Cardiac fibroblast (primary cell): ENCODE measurements around the gene DRGX.

Experiments
- DNase-seq, 2 donors: peaks; one replicate each; pipeline versions ENCODE4 v3.0.0 to v3.0.0-alpha.2; 2010; ENCODE audit warnings: low read depth in 2 of 2
- H3K4me3 ChIP-seq, 2 donors: replicated peaks in 1 of 2; 1 replicate in 1 of 2; 2 replicates in 1 of 2; pipeline ENCODE4 v1.5.1; 2011; ENCODE audit warnings: low read depth in 2 of 2, low read length in 2 of 2, mild to moderate bottlenecking in 2 of 2, moderate library complexity in 1 of 2
- TF ChIP-seq, protein P1 (sequence below): IDR thresholded peaks from one replicate; pipeline ENCODE4 v1.5.1; 2011; ENCODE audit warnings: low read depth, mild to moderate bottlenecking, low read length, inconsistent platforms

Gene DRGX

GRCh38 chr10:49354593-49354992 lies 41.3 kb downstream of the DRGX start:
- DNase-seq, result no peak
- TF ChIP-seq, protein P1, sequence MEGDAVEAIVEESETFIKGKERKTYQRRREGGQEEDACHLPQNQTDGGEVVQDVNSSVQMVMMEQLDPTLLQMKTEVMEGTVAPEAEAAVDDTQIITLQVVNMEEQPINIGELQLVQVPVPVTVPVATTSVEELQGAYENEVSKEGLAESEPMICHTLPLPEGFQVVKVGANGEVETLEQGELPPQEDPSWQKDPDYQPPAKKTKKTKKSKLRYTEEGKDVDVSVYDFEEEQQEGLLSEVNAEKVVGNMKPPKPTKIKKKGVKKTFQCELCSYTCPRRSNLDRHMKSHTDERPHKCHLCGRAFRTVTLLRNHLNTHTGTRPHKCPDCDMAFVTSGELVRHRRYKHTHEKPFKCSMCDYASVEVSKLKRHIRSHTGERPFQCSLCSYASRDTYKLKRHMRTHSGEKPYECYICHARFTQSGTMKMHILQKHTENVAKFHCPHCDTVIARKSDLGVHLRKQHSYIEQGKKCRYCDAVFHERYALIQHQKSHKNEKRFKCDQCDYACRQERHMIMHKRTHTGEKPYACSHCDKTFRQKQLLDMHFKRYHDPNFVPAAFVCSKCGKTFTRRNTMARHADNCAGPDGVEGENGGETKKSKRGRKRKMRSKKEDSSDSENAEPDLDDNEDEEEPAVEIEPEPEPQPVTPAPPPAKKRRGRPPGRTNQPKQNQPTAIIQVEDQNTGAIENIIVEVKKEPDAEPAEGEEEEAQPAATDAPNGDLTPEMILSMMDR, result no peak
- H3K4me3 ChIP-seq, result no peak overlapping the region

- TF ChIP-seq, protein P1, result no peak
- no peak for DNase-seq
- H3K4me3 ChIP-seq, result no peak overlapping the region
Measured at GRCh38 chr10:49353895-49354566, 41.9 kb downstream of the DRGX start.

DNA sequence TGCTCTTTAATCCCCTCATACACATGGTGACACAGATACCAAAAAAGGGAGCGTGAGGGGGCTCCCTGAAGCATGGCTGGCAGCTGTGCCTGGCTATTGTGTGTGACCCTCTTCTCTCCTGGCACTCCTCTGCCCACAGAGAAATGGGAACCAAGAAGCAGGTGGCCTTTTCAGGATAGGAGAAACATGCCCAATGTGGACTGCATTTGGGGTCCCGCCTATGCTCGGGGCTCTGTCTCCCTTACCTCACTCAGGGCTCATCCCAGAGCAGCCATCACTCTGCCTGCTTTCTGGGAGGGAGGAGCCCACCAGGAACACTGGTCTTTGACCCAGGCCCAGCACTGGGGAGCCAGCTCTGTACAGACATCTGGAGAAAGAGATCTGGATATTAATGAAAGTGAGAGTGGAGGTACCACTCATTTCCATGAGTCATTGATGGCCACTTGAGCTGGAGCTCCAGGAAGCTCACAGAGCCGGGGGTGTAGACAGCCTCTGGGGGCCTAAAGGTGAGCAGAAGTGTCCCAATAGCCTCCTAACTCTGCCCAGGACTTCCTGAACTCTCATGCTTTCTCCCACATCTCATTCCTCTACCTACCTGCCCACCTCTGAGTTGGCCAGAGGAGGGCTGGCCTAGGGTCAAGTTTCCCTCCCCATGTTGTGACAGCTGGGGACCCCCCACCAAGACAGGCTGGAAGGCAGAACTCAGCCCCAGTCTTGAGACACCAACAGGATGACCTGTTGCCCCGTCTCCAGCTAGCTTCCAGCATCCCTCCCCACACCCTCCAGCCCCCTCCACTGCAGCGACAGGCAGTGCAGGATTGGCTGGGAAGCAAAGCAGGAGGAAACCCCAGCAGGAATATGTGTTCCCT lies 42.6 kb downstream of the DRGX start:
- DNase-seq, result no peak
- TF ChIP-seq, protein P1, result no peak
- no peak overlapping the region for H3K4me3 ChIP-seq

GRCh38 chr10:49352323-49352722 lies 43.6 kb downstream of the DRGX start:
- no peak for DNase-seq
- no peak overlapping the region for H3K4me3 ChIP-seq
- TF ChIP-seq, protein P1, result no peak

GRCh38 chr10:49351669-49352068 lies 44.2 kb downstream of the DRGX start:
- no peak for DNase-seq
- no peak overlapping the region for H3K4me3 ChIP-seq
- TF ChIP-seq, protein P1, result no peak

DNA sequence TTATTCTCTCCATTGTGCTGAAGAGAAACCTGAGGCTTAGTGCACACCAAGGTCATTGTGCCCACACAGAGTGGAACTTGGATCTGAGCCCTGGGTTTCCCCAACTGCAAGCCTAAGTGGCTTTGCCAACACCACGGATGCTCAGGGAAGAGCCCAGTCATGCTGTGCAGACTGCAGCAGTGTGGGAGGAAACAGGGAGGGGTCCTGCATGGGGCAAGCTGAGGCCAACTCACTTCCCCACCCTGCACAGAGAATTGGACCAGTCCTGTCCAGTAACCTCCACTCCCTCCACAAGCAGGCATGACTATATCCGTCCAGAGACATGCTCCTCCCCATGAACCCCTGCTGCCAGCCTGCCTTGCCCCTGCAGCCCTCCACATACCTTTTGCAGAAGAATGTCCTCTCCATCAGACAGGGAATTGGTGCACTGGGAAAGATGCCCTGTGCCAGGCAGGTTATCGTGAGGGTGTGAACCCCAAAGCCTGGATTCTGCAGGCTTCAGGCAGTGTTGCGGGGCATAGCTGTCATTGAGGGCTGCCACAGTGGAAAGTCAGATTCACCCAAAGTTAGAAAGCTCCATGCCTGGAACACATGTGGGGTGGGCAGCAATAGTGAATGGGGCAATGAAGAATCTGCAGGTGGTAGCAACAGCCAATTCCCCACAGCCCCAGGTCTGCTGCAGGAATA lies 44.9 kb downstream of the DRGX start:
- TF ChIP-seq, protein P1, result no peak
- no peak for DNase-seq
- H3K4me3 ChIP-seq, result no peak overlapping the region
